Fibroblast of villous mesenchyme (primary cell): ENCODE data around the gene RNASE9. TPM values are rescaled to one million over a fixed set of nuclear protein-coding genes. Genes with fewer than 3 reads are reported as not detected.

Experiments used
- DNase-seq: peaks from one replicate; pipeline ENCODE4 v3.0.0-alpha.2; 2010; ENCODE audit warnings: low read depth
- H3K4me3 ChIP-seq: 2 replicates; pipeline ENCODE4 v1.5.1; 2011; ENCODE audit warnings: low read depth, mild to moderate bottlenecking, low read length
- CTCF ChIP-seq: IDR thresholded peaks from 2 replicates; pipeline ENCODE4 v1.5.1; 2012; ENCODE audit warnings: low read depth, mild to moderate bottlenecking, low read length; ENCODE audit not compliant: insufficient read depth
- total RNA-seq: library from RNA; depleted of rRNA; stranded (reverse); fragments of >200 nt; gene quantifications from 2 replicates; pipeline ENCODE4 v1.2.3, GENCODE V29; 2012

Gene RNASE9
- total RNA-seq, 1 donor = not detected

GRCh38 chr14:20556500-20557211 lies 4.2 kb downstream of the RNASE9 start:
- no peak for DNase-seq
- H3K4me3 ChIP-seq = no peak overlapping the region
- TF ChIP-seq CTCF = no peak

GRCh38 chr14:20555845-20556244 lies 5.0 kb downstream of the RNASE9 start:
- no peak overlapping the region for H3K4me3 ChIP-seq
- TF ChIP-seq CTCF = no peak
- DNase-seq = no peak

GRCh38 chr14:20553024-20553423 lies 7.8 kb downstream of the RNASE9 start:
- no peak for DNase-seq
- TF ChIP-seq CTCF = no peak

GRCh38 chr14:20551606-20552005 lies 9.2 kb downstream of the RNASE9 start:
- DNase-seq = no peak
- H3K4me3 ChIP-seq = no peak overlapping the region
- TF ChIP-seq CTCF = no peak

More at GRCh38 chr14:20553024-20553423, 7.8 kb downstream of the RNASE9 start:
- no peak overlapping the region for H3K4me3 ChIP-seq

- DNase-seq = no peak
- no peak for TF ChIP-seq CTCF
These were observed 9.9 kb downstream of the RNASE9 start for GRCh38 chr14:20550926-20551325.

GRCh38 chr14:20548414-20549158 lies 12.3 kb downstream of the RNASE9 start:
- TF ChIP-seq CTCF = no peak
- no peak for DNase-seq
- H3K4me3 ChIP-seq = no peak overlapping the region

More at GRCh38 chr14:20550926-20551325, 9.9 kb downstream of the RNASE9 start:
- H3K4me3 ChIP-seq = no peak overlapping the region
